ENCODE measurements around the gene GJA3.

DNA sequence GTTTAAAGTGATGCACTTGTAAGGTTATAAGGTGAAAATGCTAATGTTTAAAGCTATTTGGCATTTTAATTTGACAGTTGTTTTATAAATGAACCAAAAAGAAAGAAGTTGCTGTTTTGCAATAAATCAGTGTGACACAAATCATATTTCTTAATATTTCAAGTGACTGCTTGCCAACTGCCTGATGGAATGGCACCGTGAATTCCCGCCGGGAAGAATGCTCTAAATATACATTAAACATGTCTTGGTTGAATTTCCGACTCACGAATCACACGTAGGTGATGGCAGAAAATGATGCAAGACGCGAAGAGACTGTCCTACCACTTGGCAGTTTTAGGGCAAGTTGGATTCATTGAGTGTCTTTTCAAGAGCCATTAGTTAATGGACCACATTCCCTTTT lies 34.9 kb upstream of the GJA3 start:
- TF ChIP-seq SP1 (IDR thresholded peaks at IDR 0.05) (no peak), SUZ12 (IDR thresholded peaks at IDR 0.05) (no peak)
- TF ChIP-seq, protein P1, sequence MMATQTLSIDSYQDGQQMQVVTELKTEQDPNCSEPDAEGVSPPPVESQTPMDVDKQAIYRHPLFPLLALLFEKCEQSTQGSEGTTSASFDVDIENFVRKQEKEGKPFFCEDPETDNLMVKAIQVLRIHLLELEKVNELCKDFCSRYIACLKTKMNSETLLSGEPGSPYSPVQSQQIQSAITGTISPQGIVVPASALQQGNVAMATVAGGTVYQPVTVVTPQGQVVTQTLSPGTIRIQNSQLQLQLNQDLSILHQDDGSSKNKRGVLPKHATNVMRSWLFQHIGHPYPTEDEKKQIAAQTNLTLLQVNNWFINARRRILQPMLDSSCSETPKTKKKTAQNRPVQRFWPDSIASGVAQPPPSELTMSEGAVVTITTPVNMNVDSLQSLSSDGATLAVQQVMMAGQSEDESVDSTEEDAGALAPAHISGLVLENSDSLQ (IDR thresholded peaks at IDR 0.05) = no peak

Data from HEK293T (cell line).